IMR-90 (cell line): Measurements from ENCODE around the gene GRIK5. TPM values are rescaled to one million over a fixed set of nuclear protein-coding genes. Genes with fewer than 3 reads are reported as not detected.

Experiments used
- ATAC-seq: fragments of 200-7000 bp; cut with Tn5 transposase; 2 replicates; pipeline ENCODE4 v1.9.1; 2020; ENCODE audit warnings: low read depth, mild to moderate bottlenecking, moderate library complexity
- BruUV-seq: library from RNA; stranded (reverse); fragments of 400-500 nt; replicated peaks from 2 replicates; lab custom pipeline; 2021; lab: Mats Ljungman, UMichigan
- CTCF ChIA-PET: fragments of 300-600 bp; formaldehyde crosslinking; extraction: SDS; loops from one replicate; lab custom pipeline; 2021; ENCODE audit warnings: antibody characterized with exemption; lab: Yijun Ruan, JAX
- POLR2A ChIA-PET: fragments of 300-600 bp; sonication (Branson Sonifier 250); formaldehyde crosslinking; loops from one replicate; lab custom pipeline; 2022; ENCODE audit warnings: antibody characterized with exemption; ENCODE audit not compliant: unreplicated experiment; lab: Charles Lee
- DNase-seq: peaks from one replicate; pipeline ENCODE4 v3.0.0; 2013
- H2AFZ ChIP-seq: replicated peaks from 2 replicates; pipeline ENCODE3; 2013; ENCODE audit warnings: low read length, mild to moderate bottlenecking; ENCODE audit not compliant: poor library complexity
- H2AK5ac ChIP-seq: 2 replicates; pipeline ENCODE4 v1.6.1; 2013; ENCODE audit warnings: low read depth, low read length, inconsistent platforms
- H2AK9ac ChIP-seq: replicated peaks from 2 replicates; pipeline ENCODE3; 2013; ENCODE audit warnings: mild to moderate bottlenecking, low read depth, low read length, moderate library complexity; ENCODE audit not compliant: poor library complexity
- H2BK120ac ChIP-seq: 2 replicates; pipeline ENCODE4 v1.6.1; 2013; ENCODE audit warnings: low read depth, low read length, inconsistent platforms
- H2BK15ac ChIP-seq: 3 replicates; pipeline ENCODE4 v1.6.1; 2013; ENCODE audit warnings: low read depth, low read length, inconsistent platforms
- H2BK20ac ChIP-seq: 2 replicates; pipeline ENCODE4 v1.6.1; 2013; ENCODE audit warnings: low read depth, mild to moderate bottlenecking, inconsistent platforms, low read length, moderate library complexity
- H2BK5ac ChIP-seq: 2 replicates; pipeline ENCODE4 v1.6.1; 2013; ENCODE audit warnings: mild to moderate bottlenecking, low read depth, low read length, inconsistent platforms; ENCODE audit not compliant: poor library complexity, severe bottlenecking
- H3K14ac ChIP-seq: replicated peaks from 2 replicates; pipeline ENCODE4 v1.6.1; 2013; ENCODE audit warnings: low read depth, low read length, inconsistent platforms
- H3K18ac ChIP-seq: 2 replicates; pipeline ENCODE4 v1.6.1; 2013; ENCODE audit warnings: low read depth, low read length, control low read depth
- H3K23ac ChIP-seq: 2 replicates; pipeline ENCODE4 v1.6.1; 2013; ENCODE audit warnings: low read depth, low read length, inconsistent platforms
- H3K27ac ChIP-seq: 2 replicates; pipeline ENCODE4 v1.5.1; 2013; ENCODE audit warnings: mild to moderate bottlenecking, control low read depth, low read length; ENCODE audit not compliant: insufficient read depth
- H3K27me3 ChIP-seq: 2 replicates; pipeline ENCODE4 v1.6.1; 2013; ENCODE audit warnings: low read length; ENCODE audit not compliant: control insufficient read depth, insufficient read depth
- H3K36me3 ChIP-seq: 2 replicates; pipeline ENCODE4 v1.6.1; 2013; ENCODE audit warnings: low read length, mixed read lengths; ENCODE audit not compliant: control insufficient read depth, insufficient read depth
- H3K4ac ChIP-seq: 2 replicates; pipeline ENCODE4 v1.6.1; 2013; ENCODE audit warnings: low read depth, low read length, inconsistent platforms
- H3K4me1 ChIP-seq: 2 replicates; pipeline ENCODE4 v1.6.1; 2013; ENCODE audit warnings: low read length, mixed read lengths; ENCODE audit not compliant: control insufficient read depth, insufficient read depth
- H3K4me2 ChIP-seq: 2 replicates; pipeline ENCODE4 v1.6.1; 2013; ENCODE audit warnings: low read depth, mild to moderate bottlenecking, control low read depth, low read length, moderate library complexity
- H3K4me3 ChIP-seq: 2 replicates; pipeline ENCODE4 v1.5.1; 2013; ENCODE audit warnings: low read depth, mild to moderate bottlenecking, control low read depth, low read length, moderate library complexity; ENCODE audit not compliant: insufficient read depth
- H3K56ac ChIP-seq: 2 replicates; pipeline ENCODE4 v1.6.1; 2013; ENCODE audit warnings: low read length, inconsistent platforms; ENCODE audit not compliant: insufficient read depth; ENCODE audit errors: extremely low read depth
- H3K79me1 ChIP-seq, 2 experiments: 2 replicates each; pipeline ENCODE4 v1.6.1; 2013; ENCODE audit warnings: low read length in 2 of 2, inconsistent platforms in 1 of 2, low read depth in 1 of 2
- H3K9ac ChIP-seq: 2 replicates; pipeline ENCODE4 v1.6.1; 2013; ENCODE audit warnings: low read depth, low read length, control low read depth
- H3K9me1 ChIP-seq: 2 replicates; pipeline ENCODE4 v1.6.1; 2013; ENCODE audit warnings: low read length, inconsistent platforms; ENCODE audit not compliant: insufficient read depth
- H3K9me3 ChIP-seq: 2 replicates; pipeline ENCODE4 v1.6.1; 2013; ENCODE audit warnings: low read length; ENCODE audit not compliant: control insufficient read depth, insufficient read depth
- H4K20me1 ChIP-seq: 2 replicates; pipeline ENCODE4 v1.6.1; 2013; ENCODE audit warnings: low read length, inconsistent platforms; ENCODE audit not compliant: insufficient read depth
- H4K5ac ChIP-seq: 2 replicates; pipeline ENCODE4 v1.6.1; 2013; ENCODE audit warnings: mild to moderate bottlenecking, low read depth, low read length, control low read depth
- H4K8ac ChIP-seq, 2 experiments: 2 replicates each; pipeline ENCODE4 v1.6.1; 2013; ENCODE audit warnings: low read depth in 2 of 2, low read length in 2 of 2, control low read depth in 1 of 2, inconsistent platforms in 1 of 2
- H4K91ac ChIP-seq: 2 replicates; pipeline ENCODE4 v1.6.1; 2013; ENCODE audit warnings: low read depth, low read length, inconsistent platforms; ENCODE audit not compliant: insufficient read depth
- CEBPB ChIP-seq: IDR thresholded peaks from 2 replicates; pipeline ENCODE4 v1.6.1; 2012; ENCODE audit warnings: low read depth, low read length, improper control_type of control experiment
- CHD1 ChIP-seq: IDR thresholded peaks from 2 replicates; pipeline ENCODE4 v1.6.1; 2012; ENCODE audit warnings: low read depth, low read length, improper control_type of control experiment
- MAFK ChIP-seq: IDR thresholded peaks from 2 replicates; pipeline ENCODE4 v1.6.1; 2012; ENCODE audit warnings: low read depth, low read length, improper control_type of control experiment
- RCOR1 ChIP-seq: IDR thresholded peaks from 2 replicates; pipeline ENCODE4 v1.6.1; 2012; ENCODE audit warnings: mild to moderate bottlenecking, low read length, improper control_type of control experiment; ENCODE audit not compliant: insufficient replicate concordance
- WGBS, 2 experiments: methylation state at CpG; one replicate each; pipeline versions ENCODE4 v1.1.5 to v1.1.7; 2013; ENCODE audit warnings: missing lambda C conversion rate in 2 of 2; ENCODE audit not compliant: insufficient read length in 1 of 2; ENCODE audit errors: extremely low coverage in 2 of 2; 5-methylcytosine and 5-hydroxymethylcytosine counted together
- dilution Hi-C: fragments of 300-500 bp; cut with HindIII; formaldehyde crosslinking; loops from one replicate; pipeline ENCODE4 v1.14.3; 2018; ENCODE audit warnings: low sequenced_read_pairs; ENCODE audit not compliant: unreplicated experiment
- in situ Hi-C: fragments of 300-500 bp; cut with MboI; formaldehyde crosslinking; loops from 3 replicates; pipeline ENCODE4 v1.14.3; 2019; ENCODE audit warnings: low sequenced_read_pairs, inconsistent platforms, mixed read lengths
- intact Hi-C: fragments of 100-400 bp; cut with micrococcal nuclease; formaldehyde crosslinking; loops from 2 replicates; pipeline ENCODE4 v1.10.0; 2022
- polyA plus RNA-seq, 3 experiments: library from polyadenylated mRNA; depleted of rRNA; stranded (reverse); fragments of >200 nt; gene quantifications; 2 replicates each; pipeline ENCODE4 v1.2.3, GENCODE V29; 2012; ENCODE audit warnings: low replicate concordance in 1 of 3
- total RNA-seq: library from RNA; depleted of rRNA; stranded (reverse); fragments of >200 nt; gene quantifications from 2 replicates; pipeline ENCODE4 v1.2.3, GENCODE V29; 2012

Gene GRIK5
- total and polyA plus RNA-seq, 2 of the 4 experiments (the other 2 are of a cell fraction), result 0.10 TPM; not detected in 1

- H4K91ac ChIP-seq, result no peak overlapping the region
- H3K9ac ChIP-seq, result no peak overlapping the region
- H2AK9ac ChIP-seq, result no peak overlapping the region
- no peak overlapping the region for H4K8ac ChIP-seq
- H2BK120ac ChIP-seq, result no peak overlapping the region
- H2BK15ac ChIP-seq, result no peak overlapping the region
- BruUV-seq, result no TSS peak
- peaks cover 6% of the 10 kb centered on the region for H3K4me1 ChIP-seq
- intact Hi-C loops (no loop called here), dilution Hi-C loops (no loop called here), in situ Hi-C loops (no loop called here)
- H4K5ac ChIP-seq, result no peak overlapping the region
- ChIA-PET CTCF (no interaction called here), POLR2A (no interaction called here)
- H3K14ac ChIP-seq, result no peak overlapping the region
- DNase-seq (no peak), ATAC-seq (no peak)
- WGBS, 2 experiments, result 83% methylated on average over 1 of the region's 5 CpGs; no CpG with 5 or more reads in 1 of the 2 experiments
- H3K4me2 ChIP-seq, result no peak overlapping the region
- no peak overlapping the region for H2AFZ ChIP-seq
- no peak overlapping the region for H3K4me3 ChIP-seq
- H3K27ac ChIP-seq, result no peak overlapping the region
- peaks cover 21% of the 10 kb centered on the region for H4K20me1 ChIP-seq
- peaks cover 6% of the 10 kb centered on the region; the same call in 1 of the 2 replicates for H3K36me3 ChIP-seq
- H3K9me3 ChIP-seq, result no peaks in the 10 kb centered on the region
- peaks cover 7 to 26% of the 10 kb centered on the region in 2 experiments for H3K79me1 ChIP-seq
- peaks cover 4% of the 10 kb centered on the region for H3K27me3 ChIP-seq
- TF ChIP-seq RCOR1, result no peak
- peak; percentile 32; the same call in 1 of the 2 replicates for TF ChIP-seq CEBPB
- no peak for TF ChIP-seq MAFK
- TF ChIP-seq CHD1, result no peak
- no peak overlapping the region for H3K4ac ChIP-seq
- H2BK5ac ChIP-seq, result no peak overlapping the region
- H3K9me1 ChIP-seq, result peaks cover 7% of the 10 kb centered on the region; the same call in 1 of the 2 replicates
- no peak overlapping the region for H2AK5ac ChIP-seq
- no peak overlapping the region for H3K56ac ChIP-seq
- H3K18ac ChIP-seq, result no peak overlapping the region
- no peak overlapping the region for H2BK20ac ChIP-seq
- no peak overlapping the region for H3K23ac ChIP-seq
These were observed 109.0 kb downstream of the GRIK5 start for GRCh38 chr19:41960973-41961372.
